Dermis microvascular lymphatic vessel endothelial cell (primary cell): ENCODE results near the gene KRTAP1-4. TPM values are rescaled to one million over a fixed set of nuclear protein-coding genes. Genes with fewer than 3 reads are reported as not detected.
"Not testable (repeated sequence)": the region's sequence is repeated elsewhere in the genome, so short reads cannot be mapped to it uniquely, and the experiment has no call there.

Source experiments
- DNase-seq, 2 donors: peaks; one replicate each; pipeline versions ENCODE4 v3.0.0 to v3.0.0-alpha.2; 2010; ENCODE audit warnings: low read depth in 2 of 2
- total RNA-seq: library from RNA; depleted of rRNA; stranded (reverse); fragments of >200 nt; gene quantifications from 2 replicates; pipeline ENCODE4 v1.2.1, GENCODE V29; 2014

The KRTAP1-4 gene
- total RNA-seq, 1 donor from 2014 or later: not detected

GRCh38 chr17:41048441-41048840, 18.4 kb upstream of the KRTAP1-4 start:
- DNase-seq: no peak

GRCh38 chr17:41046735-41047465, 16.9 kb upstream of the KRTAP1-4 start, which contains the start of gene KRTAP2-1:
TSS of gene KRTAP2-1 (minus strand) at chr17:41047316. CDS start at chr17:41047267, 49 bp downstream.
- not testable (repeated sequence) for DNase-seq

- no peak for DNase-seq
These were observed 13.0 kb upstream of the KRTAP1-4 start for GRCh38 chr17:41042953-41043352.

GRCh38 chr17:41040783-41041571, 11.0 kb upstream of the KRTAP1-4 start, which contains the start of gene KRTAP1-1:
TSS of gene KRTAP1-1 (minus strand) at chr17:41041450. CDS start at chr17:41041397, 53 bp downstream.
- DNase-seq: not testable (repeated sequence)

- DNase-seq: no peak
These were observed 7.9 kb upstream of the KRTAP1-4 start for GRCh38 chr17:41037853-41038350.

- DNase-seq: not testable (repeated sequence)
These were observed 4.4 kb upstream of the KRTAP1-4 start, which contains the start of gene KRTAP1-3 for GRCh38 chr17:41034346-41034935. TSS of gene KRTAP1-3 (minus strand) at chr17:41034874. CDS start at chr17:41034821, 53 bp downstream.

GRCh38 chr17:41026715-41027471, 3.1 kb downstream of the KRTAP1-4 start, which contains the start of gene KRTAP1-5:
TSS of gene KRTAP1-5 (minus strand) at chr17:41027208. CDS start at chr17:41027155, 53 bp downstream.
- DNase-seq: no peak

GRCh38 chr17:41024697-41025096, 5.3 kb downstream of the KRTAP1-4 start:
- no peak for DNase-seq

- no peak for DNase-seq
These were observed 9.7 kb downstream of the KRTAP1-4 start for GRCh38 chr17:41020336-41020735.

- DNase-seq: no peak
These were observed 10.6 kb downstream of the KRTAP1-4 start for GRCh38 chr17:41019415-41019814.

GRCh38 chr17:41018541-41018940, 11.5 kb downstream of the KRTAP1-4 start:
- no peak for DNase-seq

- no peak for DNase-seq
These were observed 13.3 kb downstream of the KRTAP1-4 start for GRCh38 chr17:41016578-41017215.

GRCh38 chr17:41015454-41015853, 14.5 kb downstream of the KRTAP1-4 start:
- DNase-seq: no peak

GRCh38 chr17:41013606-41014005, 16.4 kb downstream of the KRTAP1-4 start:
- DNase-seq: no peak

- DNase-seq: no peak
These were observed 16.8 kb downstream of the KRTAP1-4 start for GRCh38 chr17:41013181-41013580.

GRCh38 chr17:41012326-41013120, 17.5 kb downstream of the KRTAP1-4 start:
- DNase-seq: no peak

- no peak for DNase-seq
These were observed 19.6 kb downstream of the KRTAP1-4 start for GRCh38 chr17:41010441-41010840.

GRCh38 chr17:41009936-41010335, 20.1 kb downstream of the KRTAP1-4 start:
- no peak for DNase-seq

- DNase-seq: no peak
These were observed 20.7 kb downstream of the KRTAP1-4 start for GRCh38 chr17:41009301-41009760.
